ENCODE data around the gene MLLT1.

DNA sequence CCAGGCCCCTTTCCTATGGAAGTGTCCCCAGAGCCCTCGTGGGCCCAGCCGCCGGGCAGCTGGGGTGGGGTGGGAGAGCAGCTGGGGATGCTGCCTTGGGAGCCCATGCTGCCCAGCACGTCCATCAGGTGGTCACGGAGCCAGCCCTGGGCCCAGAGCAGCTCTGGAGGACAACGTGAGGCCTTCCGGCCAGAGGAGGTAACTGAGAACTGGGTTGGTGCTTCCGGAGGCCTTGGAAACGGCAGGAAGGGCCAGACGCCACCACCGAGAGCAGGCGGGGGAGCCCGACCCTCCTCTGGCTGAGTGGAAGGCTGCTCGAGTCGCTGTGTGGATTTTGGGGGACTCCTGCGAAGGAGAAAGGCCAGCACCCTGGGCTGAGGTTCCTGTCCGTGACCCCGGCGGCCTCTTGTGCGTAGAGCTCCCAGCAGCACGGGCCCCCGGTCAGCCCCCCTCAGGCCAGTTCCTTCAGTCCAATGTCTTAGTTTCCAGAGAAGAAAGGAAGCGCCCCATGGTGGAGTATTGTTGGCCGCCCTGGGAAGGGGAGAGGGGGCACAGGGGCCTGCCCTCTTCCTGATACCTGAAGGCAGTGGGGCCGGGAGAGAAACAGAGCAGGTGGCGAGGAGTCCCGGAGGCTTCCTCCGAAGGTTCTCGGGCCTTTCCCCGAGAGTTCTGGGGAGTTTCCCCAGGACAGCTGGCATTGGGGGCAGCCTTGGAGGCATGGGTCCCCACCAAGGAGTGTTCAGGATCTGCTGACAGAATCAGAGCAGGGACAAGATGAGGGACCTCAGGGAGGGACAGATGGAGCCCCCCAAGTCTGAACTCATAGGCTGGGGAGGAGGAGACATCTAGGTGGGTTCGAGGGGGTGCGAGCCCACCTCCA, 68.8 kb downstream of the MLLT1 start:
- TF ChIP-seq POLR2A (IDR thresholded peaks at IDR 0.05; ENCODE audit: low read depth, low read length) (no peak), POLR2AphosphoS5 (IDR thresholded peaks at IDR 0.05; ENCODE audit: low read depth, low read length) (no peak), TAF1 (IDR thresholded peaks at IDR 0.05; ENCODE audit: low read depth, low read length) (no peak), POU2F2 (IDR thresholded peaks at IDR 0.05; ENCODE audit: low read depth, low read length) (no peak), PAX5 (IDR thresholded peaks at IDR 0.05; ENCODE audit: insufficient read depth, low read length, severe bottlenecking) (no peak)

Data from GM12891 (cell line).